ENCODE measurements around the gene SLC39A2.

GRCh38 chr14:20973501-20973900, 25.6 kb upstream of the SLC39A2 start:
- no peak for TF ChIP-seq POLR2AphosphoS5 (IDR thresholded peaks at IDR 0.05; ENCODE audit: low read depth)
- TF ChIP-seq, protein P1, sequence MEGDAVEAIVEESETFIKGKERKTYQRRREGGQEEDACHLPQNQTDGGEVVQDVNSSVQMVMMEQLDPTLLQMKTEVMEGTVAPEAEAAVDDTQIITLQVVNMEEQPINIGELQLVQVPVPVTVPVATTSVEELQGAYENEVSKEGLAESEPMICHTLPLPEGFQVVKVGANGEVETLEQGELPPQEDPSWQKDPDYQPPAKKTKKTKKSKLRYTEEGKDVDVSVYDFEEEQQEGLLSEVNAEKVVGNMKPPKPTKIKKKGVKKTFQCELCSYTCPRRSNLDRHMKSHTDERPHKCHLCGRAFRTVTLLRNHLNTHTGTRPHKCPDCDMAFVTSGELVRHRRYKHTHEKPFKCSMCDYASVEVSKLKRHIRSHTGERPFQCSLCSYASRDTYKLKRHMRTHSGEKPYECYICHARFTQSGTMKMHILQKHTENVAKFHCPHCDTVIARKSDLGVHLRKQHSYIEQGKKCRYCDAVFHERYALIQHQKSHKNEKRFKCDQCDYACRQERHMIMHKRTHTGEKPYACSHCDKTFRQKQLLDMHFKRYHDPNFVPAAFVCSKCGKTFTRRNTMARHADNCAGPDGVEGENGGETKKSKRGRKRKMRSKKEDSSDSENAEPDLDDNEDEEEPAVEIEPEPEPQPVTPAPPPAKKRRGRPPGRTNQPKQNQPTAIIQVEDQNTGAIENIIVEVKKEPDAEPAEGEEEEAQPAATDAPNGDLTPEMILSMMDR (conservative IDR thresholded peaks at IDR 0.05; ENCODE audit: low read depth in 2 of 2), result no peak
- TF ChIP-seq EZH2 (IDR thresholded peaks at IDR 0.05; ENCODE audit: low read depth, unreplicated experiment), result no peak
- no peak for TF ChIP-seq EZH2phosphoT487 (IDR thresholded peaks at IDR 0.05; ENCODE audit: unreplicated experiment)
- no peak for TF ChIP-seq JUNB (IDR thresholded peaks at IDR 0.05; ENCODE audit: unreplicated experiment)
- TF ChIP-seq, protein P2, sequence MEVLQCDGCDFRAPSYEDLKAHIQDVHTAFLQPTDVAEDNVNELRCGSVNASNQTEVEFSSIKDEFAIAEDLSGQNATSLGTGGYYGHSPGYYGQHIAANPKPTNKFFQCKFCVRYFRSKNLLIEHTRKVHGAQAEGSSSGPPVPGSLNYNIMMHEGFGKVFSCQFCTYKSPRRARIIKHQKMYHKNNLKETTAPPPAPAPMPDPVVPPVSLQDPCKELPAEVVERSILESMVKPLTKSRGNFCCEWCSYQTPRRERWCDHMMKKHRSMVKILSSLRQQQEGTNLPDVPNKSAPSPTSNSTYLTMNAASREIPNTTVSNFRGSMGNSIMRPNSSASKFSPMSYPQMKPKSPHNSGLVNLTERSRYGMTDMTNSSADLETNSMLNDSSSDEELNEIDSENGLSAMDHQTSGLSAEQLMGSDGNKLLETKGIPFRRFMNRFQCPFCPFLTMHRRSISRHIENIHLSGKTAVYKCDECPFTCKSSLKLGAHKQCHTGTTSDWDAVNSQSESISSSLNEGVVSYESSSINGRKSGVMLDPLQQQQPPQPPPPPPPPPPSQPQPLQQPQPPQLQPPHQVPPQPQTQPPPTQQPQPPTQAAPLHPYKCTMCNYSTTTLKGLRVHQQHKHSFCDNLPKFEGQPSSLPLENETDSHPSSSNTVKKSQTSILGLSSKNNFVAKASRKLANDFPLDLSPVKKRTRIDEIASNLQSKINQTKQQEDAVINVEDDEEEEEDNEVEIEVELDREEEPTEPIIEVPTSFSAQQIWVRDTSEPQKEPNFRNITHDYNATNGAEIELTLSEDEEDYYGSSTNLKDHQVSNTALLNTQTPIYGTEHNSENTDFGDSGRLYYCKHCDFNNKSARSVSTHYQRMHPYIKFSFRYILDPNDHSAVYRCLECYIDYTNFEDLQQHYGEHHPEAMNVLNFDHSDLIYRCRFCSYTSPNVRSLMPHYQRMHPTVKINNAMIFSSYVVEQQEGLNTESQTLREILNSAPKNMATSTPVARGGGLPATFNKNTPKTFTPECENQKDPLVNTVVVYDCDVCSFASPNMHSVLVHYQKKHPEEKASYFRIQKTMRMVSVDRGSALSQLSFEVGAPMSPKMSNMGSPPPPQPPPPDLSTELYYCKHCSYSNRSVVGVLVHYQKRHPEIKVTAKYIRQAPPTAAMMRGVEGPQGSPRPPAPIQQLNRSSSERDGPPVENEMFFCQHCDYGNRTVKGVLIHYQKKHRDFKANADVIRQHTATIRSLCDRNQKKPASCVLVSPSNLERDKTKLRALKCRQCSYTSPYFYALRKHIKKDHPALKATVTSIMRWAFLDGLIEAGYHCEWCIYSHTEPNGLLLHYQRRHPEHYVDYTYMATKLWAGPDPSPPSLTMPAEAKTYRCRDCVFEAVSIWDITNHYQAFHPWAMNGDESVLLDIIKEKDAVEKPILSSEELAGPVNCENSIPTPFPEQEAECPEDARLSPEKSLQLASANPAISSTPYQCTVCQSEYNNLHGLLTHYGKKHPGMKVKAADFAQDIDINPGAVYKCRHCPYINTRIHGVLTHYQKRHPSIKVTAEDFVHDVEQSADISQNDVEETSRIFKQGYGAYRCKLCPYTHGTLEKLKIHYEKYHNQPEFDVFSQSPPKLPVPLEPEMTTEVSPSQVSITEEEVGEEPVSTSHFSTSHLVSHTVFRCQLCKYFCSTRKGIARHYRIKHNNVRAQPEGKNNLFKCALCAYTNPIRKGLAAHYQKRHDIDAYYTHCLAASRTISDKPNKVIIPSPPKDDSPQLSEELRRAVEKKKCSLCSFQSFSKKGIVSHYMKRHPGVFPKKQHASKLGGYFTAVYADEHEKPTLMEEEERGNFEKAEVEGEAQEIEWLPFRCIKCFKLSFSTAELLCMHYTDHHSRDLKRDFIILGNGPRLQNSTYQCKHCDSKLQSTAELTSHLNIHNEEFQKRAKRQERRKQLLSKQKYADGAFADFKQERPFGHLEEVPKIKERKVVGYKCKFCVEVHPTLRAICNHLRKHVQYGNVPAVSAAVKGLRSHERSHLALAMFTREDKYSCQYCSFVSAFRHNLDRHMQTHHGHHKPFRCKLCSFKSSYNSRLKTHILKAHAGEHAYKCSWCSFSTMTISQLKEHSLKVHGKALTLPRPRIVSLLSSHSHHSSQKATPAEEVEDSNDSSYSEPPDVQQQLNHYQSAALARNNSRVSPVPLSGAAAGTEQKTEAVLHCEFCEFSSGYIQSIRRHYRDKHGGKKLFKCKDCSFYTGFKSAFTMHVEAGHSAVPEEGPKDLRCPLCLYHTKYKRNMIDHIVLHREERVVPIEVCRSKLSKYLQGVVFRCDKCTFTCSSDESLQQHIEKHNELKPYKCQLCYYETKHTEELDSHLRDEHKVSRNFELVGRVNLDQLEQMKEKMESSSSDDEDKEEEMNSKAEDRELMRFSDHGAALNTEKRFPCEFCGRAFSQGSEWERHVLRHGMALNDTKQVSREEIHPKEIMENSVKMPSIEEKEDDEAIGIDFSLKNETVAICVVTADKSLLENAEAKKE (CRISPR knock-in tag; IDR thresholded peaks at IDR 0.05), result no peak
- no peak for TF ChIP-seq ZNF331 (CRISPR knock-in tag; IDR thresholded peaks at IDR 0.05; ENCODE audit: low read depth)
- no peak for TF ChIP-seq REST (IDR thresholded peaks at IDR 0.05; ENCODE audit: unreplicated experiment)
- no peak for TF ChIP-seq ETS1 (IDR thresholded peaks at IDR 0.05)
